Activated effector memory CD4-positive, alpha-beta T cell treated with Interleukin-2 at 50 U/mL for 16 hours (primary cell): ENCODE data around the gene TMA16.
"Not testable (repeated sequence)": the region's sequence is repeated elsewhere in the genome, so short reads cannot be mapped to it uniquely, and the experiment has no call there.

Experiments used
- DNase-seq: peaks from one replicate; pipeline ENCODE4 v3.0.0-alpha.2; 2020

TMA16 gene

DNA sequence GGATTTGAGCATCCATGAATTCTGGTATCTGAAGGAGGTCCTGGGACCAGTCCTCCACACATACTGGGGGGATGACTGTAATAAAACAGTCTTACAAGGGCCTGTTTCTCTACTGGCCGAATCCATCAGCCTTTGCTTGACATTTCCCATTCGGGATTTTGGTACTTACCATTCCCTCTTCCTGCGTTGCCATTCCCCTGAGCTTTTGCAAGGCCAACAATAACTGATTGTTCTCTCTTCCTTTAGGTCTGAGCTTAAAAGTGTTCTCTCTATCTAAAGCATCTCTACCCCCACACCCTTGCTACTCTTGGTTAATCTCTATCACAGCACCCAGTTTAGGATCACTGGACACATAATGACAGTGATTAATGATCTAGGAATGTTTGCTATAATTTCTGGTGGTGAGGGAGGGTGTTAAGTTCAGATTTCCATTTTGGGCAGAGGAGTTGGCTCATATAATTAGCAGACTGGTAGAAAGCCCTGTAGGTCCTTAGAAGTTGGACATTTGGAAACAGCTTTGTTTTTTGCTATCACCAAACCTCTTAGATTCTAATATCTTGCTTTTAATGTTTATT is 29.4 kb downstream of the TMA16 start:
- no peak for DNase-seq

DNA sequence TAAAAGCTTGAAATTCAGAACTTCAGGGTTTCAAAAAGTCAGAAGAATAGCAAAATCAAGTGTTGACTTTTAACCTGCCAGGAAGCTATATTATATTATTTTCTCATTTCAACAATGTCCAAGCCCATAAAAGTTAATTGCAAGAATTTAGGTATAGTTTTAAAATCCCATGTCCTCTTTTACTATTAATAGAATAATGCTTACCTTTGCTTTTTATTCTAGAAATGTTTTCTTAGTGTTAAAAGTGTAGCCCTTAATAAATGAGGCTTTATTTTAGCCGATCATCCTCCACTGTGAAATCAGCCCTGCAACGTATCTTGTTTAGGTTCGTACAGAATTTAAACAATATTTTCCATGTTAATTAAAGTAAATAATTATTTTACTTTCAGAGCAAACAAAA is 31.5 kb downstream of the TMA16 start:
- no peak for DNase-seq

DNA sequence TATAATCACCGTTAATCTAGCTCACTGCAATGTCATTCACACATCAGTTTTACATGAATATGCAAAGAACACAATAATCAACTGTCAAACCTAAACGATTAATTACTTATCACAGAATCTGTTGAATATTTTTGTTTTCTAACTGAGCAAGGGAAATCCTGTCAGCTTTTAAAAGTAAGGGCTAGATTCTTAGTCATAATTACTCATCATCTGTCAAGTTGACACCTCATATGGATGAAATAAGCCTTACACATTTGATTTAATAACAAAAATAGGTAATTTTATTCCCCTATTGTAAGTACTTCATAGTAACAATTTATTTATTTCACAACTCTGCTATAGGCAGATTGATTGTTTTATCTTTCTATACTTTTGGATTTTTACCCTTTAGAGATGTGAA is 32.7 kb downstream of the TMA16 start:
- DNase-seq, result no peak

DNA sequence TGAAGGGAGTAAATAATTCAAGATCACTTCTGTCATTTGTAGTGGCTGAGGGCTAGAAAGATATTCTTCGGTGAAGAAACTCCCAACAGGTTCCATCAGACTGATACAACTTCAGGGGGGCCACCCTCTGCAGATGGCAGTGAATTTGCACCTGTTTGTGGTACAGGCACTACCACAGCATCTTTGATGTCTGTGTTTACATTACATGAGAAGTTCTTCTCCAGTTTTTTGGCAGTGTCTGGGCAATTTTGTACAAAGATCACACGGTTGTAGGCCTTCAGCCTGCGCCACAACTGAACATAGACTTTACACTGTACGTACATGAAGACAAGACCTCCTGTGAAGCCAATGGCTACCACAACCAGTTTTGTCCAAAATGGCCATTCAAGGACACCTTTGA is 34.2 kb downstream of the TMA16 start:
- no peak for DNase-seq

DNA sequence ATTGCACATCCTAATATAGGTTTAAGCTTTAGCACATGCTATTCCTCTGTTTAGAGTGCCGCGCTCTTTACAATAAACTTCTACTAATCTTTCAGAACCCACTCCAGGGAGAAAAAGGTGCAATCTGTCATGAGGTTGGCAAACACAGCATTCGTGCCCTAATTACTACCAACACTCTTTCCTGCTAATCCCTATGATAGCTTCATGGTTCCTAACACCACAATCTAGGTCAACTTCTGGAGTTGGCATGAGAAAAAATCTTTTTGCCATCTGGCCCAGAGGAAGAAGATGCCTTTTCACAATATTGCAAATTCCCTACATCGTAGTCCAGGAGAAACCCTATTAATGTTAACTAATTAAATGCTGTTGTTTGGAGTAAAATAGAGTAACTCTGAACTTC is 39.6 kb downstream of the TMA16 start:
- DNase-seq, result no peak

DNA sequence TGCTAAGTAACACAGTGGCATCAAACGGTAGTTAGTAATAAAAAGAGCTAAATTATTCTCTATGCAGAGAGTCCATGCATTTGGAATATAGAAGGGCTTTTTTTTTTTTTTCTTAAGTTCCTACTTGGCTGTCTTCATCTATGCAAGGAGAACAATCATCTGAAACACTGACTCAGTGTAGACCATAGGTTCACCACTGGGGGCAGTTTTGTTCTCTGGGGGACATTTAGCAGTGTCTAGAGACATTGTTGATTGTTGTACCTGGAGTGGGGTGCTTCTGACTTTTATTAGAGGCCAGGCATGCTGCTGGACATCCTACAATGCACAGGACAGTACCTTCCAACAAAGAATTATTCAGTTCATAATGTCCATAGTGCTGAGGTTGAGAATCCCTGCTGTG is 41.2 kb downstream of the TMA16 start:
- DNase-seq, result no peak

DNA sequence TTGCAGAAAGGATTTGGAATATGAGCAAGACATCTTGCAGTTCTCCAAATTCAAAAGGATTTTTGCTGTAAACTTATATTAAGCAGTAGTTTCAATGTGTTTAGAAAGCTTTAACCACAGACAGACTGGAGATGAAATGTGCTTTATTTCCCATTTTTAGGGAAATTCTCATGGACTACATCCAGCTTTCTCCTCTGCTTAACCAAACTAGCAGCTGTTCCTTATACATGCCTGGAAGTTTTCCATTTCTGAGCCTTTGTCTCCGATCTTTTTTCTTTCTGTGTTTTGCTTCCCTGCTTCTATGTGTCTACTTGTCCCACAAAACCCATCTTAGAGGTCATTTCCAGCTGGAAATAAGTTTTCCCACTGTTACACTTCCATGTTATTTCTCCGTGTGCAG is 41.6 kb downstream of the TMA16 start:
- no peak for DNase-seq

DNA sequence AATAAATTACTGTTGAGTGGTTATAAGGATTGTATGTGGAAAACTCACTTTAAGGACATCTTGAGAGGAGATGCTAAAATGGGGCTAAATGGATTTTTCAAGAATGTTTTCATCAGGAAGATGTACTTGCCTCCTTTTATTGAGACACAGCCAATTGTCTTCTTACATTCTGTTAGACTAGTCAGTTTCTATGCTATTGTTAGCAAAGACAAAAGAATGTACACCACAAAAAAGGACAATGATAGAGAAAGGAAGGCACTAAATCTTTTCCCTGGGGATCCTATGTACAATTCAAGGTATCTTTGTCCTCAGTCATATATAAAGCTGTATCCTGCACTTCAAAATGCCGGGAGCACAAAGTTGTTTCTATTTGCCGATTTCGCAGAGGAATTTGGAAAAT is 42.6 kb downstream of the TMA16 start:
- DNase-seq, result no peak

DNA sequence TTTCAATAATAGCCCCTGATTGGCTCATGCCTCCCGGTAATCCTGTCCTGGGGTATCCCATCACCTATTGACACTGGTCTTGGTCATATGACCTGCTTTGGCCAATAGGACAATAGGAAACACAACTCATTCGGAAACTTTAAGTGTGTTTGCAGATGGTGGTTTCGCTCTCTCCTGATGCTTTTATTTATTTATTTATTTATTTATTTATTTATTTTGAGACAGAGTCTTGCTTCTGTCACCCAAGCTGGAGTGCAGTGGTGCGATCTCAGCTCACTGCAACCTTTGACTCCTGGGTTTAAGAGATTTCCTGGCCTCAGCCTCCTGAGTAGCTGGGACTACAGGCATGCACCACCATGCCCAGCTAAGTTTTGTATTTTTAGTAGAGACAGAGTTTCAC is 44.3 kb downstream of the TMA16 start:
- not testable (repeated sequence) for DNase-seq

DNA sequence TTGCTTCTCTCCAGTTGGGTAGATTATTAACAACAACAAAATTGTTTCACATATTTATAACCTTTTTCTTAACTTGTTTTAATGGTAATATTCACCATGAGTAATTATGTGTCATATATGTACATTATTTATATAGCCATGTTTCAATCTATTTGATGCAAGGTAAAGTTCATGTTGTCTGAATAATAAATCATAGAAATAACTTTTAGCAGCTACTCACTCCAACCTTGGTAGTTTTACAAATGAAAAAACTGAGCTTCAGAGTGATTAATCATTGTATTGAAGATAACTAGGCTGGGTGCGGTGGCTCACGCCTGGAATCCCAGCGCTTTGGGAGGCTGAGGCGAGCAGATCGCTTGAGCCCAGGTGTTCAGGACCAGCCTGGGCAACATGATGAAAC is 46.0 kb downstream of the TMA16 start:
- no peak for DNase-seq

DNA sequence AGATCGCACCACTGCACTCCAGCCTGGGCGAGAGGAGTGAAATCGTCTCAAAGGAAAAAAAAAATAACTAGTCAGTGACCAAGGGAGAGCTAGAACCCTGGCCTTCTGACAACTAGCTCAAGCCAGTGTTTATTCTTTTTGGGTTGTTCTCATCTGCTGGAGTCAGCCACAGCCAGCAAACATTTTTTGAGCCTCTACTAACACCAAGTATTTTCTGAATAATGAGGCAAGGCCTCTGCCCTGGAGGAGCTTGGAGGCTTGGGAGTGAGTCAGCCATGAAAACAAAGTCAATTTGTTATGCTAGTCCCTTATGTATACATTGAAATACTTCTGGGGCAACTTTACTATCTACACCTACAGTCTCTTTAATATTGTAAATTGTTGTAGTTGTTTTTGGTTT is 46.5 kb downstream of the TMA16 start:
- no peak for DNase-seq

DNA sequence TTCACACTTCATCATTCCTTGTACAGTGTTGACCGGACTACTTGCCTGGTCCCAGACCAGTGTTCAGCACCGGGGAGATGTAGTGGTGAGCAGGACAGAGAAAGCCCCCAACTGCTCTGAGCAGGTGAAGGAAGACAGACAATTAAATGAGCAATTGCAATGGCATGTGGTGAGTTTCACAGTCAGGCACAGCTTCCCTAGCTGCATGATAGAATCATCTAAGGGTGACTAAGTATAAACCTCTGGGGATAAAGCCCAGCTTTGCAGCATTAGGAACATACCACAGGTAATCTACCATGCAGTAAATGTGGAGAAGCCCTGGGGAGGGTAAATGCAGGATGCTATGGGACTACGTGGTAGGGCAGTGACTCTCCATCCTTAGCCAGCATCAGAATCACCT is 47.8 kb downstream of the TMA16 start:
- no peak for DNase-seq

DNA sequence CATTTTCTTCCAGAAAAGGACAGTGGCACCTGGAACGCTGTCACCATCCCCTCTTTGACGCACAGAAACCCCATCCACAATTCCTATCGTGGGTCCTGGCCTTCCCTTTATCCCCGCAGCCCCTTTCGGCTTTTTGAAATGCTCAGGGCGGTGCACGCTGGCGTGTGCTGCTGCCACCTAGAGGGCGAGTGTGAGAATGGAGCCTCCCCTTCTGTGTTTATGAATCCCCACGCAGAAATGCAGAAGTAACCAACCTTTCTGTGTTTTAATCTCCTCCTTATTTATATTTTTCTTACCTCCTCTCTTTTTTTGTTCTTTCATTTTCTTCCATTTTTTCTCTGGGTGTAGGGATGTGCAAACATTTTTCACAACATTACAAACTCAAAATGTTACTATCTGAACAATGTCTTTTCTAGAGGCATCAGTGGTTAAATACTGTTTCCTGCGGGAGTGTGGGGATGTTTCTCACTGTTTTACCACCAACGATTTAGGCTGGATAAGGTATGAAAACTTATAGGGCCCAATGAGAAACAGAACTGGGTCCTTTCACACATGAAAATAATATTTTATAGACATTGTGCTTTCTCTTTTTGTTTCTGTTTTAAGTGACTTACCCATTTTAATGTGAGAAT is 50.0 kb downstream of the TMA16 start:
- DNase-seq, result peak; percentile 38

DNA sequence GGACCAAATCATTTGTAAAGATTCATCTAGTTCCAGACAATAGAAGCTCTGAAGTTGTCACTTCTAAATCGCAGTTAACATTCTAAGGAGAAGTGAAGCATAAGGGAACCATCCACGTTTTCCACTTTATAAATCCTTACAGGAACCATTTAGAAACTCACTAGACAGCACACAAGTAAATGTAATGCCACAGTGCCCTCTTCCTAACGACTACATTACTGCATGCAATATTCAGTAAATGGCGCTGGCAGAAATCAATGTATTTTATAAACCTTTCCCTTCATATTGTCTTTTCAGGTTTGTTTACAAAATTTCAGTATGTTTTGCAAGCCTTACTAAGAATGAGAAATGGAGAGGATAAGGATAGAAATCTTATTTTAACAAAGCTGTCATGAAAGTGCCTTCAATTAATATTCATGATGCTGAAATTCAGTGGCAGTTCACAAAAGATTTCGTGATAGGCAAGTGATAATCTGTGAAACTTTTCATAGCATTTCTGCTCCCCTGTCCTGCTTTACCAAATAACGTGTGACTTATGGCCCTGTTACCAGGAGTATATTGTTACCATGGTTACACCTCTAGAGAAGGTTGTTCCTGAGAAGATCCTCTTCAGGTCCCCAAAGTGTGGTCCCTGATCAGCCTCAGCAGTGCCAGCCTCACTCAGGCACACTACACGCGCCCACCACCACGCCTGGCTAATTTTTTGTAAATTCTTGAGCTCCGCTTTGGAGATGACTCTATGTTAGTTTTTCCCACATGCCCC is 54.2 kb downstream of the TMA16 start:
- no peak for DNase-seq

DNA sequence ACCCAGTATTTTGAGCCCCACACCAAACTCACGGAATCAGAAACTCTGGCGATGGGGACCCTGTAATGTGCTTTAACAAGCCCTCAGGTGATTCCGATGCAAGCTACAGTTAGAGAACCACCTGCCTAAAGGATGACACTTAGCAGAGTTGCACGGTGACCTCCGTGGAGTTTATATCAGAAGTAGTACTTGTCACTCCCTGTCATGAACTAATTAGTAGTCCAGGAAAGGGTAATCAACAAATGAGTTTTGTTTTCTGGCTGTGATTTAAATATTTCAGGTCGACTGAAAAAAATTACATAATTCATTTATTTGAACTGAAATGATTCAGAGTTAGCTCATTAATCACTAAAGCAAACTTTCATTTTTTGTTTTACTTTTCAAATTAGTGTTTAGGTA is 56.4 kb downstream of the TMA16 start:
- no peak for DNase-seq

DNA sequence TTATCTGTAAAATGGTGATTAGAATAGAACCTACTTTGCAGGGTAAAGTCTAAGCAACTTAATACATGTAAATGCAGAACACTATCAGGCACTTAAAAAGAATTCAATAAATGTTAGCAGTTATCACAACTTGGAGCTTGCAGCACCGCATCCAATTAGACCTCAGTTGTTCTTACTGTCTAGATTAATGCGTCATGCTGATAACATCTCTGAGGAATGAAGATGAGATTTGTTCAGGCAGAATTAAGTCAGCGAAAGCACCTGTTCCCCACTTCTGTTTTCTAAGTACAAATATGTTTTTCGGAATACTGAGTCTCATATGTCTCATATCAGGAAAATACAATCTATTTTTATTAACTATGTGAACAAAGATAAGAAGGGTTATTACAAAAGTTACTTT is 58.7 kb downstream of the TMA16 start:
- DNase-seq, result no peak

DNA sequence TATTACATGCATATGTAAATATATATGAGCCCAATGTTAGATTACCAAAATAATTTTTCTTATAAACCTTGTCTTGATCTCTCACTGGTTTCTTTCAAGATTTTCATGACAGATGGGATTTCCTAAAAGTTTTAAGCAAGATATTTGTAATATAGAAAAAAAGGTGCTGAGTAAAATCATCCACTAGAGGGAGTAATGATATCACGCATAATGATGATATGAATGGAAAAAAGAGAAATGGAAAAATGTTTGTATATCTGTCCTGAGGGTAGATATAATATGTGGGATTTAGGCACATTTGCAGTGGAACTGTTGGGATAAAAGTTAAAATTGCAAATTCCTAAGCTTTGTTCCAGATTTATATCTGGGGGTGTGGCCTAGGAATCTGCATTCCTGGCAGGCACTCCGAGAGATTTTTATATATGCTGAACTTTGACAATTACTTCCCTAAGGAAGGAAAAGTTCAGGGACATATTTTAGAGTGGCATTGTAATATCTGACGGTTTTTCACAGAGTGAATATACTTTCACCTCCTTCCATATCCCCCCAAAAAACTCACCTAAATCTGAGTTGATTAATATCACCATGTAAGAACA is 60.5 kb downstream of the TMA16 start:
- no peak for DNase-seq

DNA sequence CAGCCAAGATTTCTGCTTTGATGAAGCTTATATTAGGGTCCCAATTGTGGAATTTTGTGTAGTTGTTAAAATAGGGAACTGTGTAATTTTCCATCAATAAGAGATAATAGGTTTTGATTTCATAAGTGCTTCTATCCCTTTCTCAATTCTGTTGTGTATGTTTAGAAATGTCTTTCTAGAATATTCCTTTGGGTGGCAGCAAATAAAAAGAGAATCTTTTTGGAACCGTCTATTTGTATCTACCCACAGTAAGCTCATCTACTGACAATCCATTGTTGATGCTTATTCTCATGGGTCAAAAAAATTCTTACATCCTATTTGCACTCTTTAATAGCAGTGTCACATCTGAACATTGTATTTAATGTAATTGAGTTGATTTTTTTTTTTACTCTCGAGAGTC is 61.7 kb downstream of the TMA16 start:
- DNase-seq, result no peak

DNA sequence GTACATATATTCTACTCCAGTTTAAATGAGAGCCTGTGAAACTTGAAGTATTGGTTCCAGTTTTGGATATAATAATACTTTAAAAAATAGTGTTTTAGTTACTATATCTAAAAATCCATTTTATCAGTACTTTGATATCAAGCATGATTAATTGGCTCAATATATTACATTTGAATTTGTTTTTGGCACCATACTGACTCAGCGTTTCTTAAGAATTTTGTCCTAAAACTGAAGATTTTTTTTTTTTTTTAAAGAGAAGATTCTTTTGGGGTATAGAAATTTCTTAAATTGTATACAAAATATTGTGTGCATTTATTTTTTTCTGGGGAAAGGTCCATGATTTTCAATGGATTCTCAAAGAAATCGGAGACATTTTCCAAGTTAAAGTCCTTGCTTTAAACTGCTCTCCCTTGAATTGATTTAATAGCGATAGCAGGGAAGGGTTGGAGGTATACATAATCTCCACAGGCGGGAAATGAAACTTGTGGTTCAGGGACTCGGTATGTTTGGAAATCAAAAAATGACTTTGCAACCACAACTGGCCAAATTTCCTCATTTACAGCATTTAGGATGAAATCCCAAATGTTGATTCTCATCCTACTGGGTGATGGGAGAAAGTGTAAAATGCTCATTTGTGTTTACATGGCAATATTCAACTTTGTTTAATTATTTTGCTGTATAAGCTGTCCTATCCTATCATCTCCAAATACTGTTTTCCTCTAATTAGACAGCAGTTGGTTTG is 62.3 kb downstream of the TMA16 start:
- no peak for DNase-seq

DNA sequence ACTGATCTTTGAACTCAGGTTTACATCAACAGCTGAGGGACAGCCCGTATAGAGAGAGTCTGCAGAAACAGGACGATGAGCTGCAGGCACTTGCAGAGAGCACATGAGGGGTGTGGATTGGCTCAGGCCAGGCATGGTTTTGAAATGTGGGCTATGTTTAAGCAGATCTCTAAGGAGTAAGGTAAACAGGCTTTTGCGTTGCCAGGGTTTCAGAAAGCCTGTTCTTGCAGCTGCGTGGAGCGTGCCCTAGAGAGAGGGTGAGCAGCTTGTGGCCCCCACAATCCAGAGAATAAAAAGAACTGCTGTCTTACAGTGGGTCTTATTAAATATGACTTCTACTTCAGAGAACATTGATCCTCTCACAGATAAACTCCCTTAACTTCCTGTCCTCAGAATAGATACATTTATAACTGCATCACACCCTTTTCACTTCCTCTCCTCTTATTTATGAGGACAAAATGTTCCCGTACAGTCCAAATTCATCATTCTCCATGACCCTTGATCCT is 64.1 kb downstream of the TMA16 start:
- no peak for DNase-seq

DNA sequence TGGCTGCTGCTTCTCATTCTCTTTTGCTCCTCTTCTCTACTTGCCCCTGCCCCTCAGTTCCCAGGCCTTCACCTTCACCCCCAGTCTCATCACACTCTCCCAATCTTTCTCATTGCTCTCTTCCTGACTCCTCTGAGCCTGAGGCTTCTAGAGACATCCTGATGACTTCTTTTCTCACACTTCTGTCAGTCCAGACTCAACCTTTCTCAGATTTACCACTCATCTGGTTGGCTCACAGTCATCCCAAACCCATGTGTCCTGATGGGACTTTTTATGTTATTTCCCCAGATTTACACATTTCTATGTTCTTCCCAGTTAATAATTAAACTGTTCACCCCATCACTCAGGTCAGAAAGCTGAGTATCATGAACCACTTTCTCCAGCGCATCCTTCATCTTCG is 68.0 kb downstream of the TMA16 start:
- no peak for DNase-seq

DNA sequence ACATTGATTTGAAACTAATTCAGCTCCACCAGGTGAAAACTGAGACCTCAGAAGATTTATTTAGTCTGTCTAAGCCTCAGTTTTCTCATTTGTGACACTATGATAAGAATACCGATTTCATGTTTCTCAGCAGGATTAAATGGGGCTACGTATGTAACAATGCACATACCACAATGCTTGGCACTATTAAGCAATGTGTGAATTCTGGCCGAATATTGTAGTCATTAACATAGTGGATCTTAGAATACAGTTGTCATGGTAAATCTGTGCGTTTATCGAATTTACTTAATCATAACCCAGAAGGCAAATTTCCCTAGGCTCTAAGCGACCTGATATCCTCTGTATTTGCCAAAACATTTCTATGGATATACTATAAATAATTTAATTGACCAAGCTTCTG is 69.1 kb downstream of the TMA16 start:
- no peak for DNase-seq

DNA sequence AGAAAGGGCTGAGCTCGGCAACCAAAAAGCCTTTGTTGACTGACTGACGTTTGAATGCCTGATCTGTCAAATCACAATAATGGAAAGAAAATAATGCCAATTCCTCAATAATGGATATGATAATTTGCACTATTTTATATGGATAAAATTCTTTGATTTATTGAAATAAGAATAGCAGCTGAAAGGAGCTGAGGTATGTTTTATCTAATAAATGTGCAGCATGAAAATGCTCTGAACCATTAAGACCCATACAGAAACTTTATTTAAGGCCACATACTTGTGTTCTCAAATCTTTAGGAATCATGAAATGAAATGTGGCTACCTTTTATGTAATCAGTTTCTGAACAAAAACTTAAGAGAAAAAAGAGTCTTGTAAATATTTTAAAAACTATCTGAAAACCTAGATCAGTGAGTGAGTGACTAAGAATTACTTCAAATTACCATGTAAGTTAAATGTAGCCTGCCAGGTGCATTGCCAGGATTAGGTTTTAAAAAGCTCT is 69.8 kb downstream of the TMA16 start:
- DNase-seq, result no peak
